H1 (cell line): Measurements from ENCODE around the gene CHPF2.

Experiments
- EGR1 ChIP-seq: IDR thresholded peaks from 2 replicates; pipeline ENCODE4 v1.6.1; 2011; ENCODE audit warnings: low read depth, low read length, borderline replicate concordance
- GABPA ChIP-seq: IDR thresholded peaks from 2 replicates; pipeline ENCODE4 v1.6.1; 2011; ENCODE audit warnings: mild to moderate bottlenecking, low read length, moderate library complexity, borderline replicate concordance; ENCODE audit not compliant: insufficient read depth
- JUN ChIP-seq: IDR thresholded peaks from 2 replicates; pipeline ENCODE4 v1.6.1; 2011; ENCODE audit warnings: low read depth, mild to moderate bottlenecking, improper control_type of control experiment, low read length
- JUND ChIP-seq: IDR thresholded peaks from 2 replicates; pipeline ENCODE4 v1.6.1; 2011; ENCODE audit warnings: mild to moderate bottlenecking, improper control_type of control experiment, low read length
- SAP30 ChIP-seq: fragments of 300-600 bp; sonication (generic); IDR thresholded peaks from 2 replicates; pipeline ENCODE4 v1.7.1; 2012; ENCODE audit warnings: low read length, moderate library complexity, mild to moderate bottlenecking, inconsistent platforms; ENCODE audit not compliant: insufficient read depth, insufficient replicate concordance
- SUZ12 ChIP-seq: fragments of 200-600 bp; sonication (generic); IDR thresholded peaks from 2 replicates; pipeline ENCODE4 v1.6.1; 2012; ENCODE audit warnings: mild to moderate bottlenecking, inconsistent platforms, low read length, moderate library complexity, mixed read lengths
- TF ChIP-seq, protein P1 (sequence below), 3 experiments: IDR thresholded peaks; 1 replicate in 2 of 3; 2 replicates in 1 of 3; pipeline versions ENCODE4 v1.5.1 to v1.6.1; 2011; ENCODE audit warnings: low read length in 3 of 3, mild to moderate bottlenecking in 3 of 3, inconsistent platforms in 2 of 3, low read depth in 1 of 3, moderate library complexity in 1 of 3; ENCODE audit not compliant: insufficient read depth in 1 of 3; ENCODE audit errors: control extremely low read depth in 1 of 3
- TF ChIP-seq, protein P2 (sequence below): IDR thresholded peaks from 2 replicates; pipeline ENCODE4 v1.6.1; 2011; ENCODE audit warnings: low read depth, mild to moderate bottlenecking, low read length; ENCODE audit not compliant: insufficient read depth

DNA sequence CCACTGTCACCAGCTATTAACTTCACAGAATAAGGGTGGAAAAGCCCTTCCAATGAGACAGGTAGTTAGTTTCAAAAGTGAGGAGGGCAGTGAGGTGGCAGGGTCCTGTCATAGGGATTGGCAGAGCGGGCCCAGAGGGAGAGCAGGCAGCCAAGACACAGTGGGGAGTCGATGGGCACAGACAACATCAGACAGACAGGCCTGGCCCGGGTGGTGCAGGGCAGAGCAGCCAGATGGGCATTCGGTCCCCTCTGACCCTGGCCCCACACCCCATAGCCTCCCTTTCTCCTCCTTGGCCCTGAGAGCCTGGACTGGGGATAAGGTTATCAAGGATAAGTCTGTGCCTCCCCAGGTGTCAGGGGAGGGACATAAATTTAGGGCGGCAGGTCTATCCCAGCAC is 47.6 kb downstream of the CHPF2 start:
- TF ChIP-seq JUND, result no peak
- no peak for TF ChIP-seq SUZ12
- TF ChIP-seq JUN, result no peak
- TF ChIP-seq, protein P1, sequence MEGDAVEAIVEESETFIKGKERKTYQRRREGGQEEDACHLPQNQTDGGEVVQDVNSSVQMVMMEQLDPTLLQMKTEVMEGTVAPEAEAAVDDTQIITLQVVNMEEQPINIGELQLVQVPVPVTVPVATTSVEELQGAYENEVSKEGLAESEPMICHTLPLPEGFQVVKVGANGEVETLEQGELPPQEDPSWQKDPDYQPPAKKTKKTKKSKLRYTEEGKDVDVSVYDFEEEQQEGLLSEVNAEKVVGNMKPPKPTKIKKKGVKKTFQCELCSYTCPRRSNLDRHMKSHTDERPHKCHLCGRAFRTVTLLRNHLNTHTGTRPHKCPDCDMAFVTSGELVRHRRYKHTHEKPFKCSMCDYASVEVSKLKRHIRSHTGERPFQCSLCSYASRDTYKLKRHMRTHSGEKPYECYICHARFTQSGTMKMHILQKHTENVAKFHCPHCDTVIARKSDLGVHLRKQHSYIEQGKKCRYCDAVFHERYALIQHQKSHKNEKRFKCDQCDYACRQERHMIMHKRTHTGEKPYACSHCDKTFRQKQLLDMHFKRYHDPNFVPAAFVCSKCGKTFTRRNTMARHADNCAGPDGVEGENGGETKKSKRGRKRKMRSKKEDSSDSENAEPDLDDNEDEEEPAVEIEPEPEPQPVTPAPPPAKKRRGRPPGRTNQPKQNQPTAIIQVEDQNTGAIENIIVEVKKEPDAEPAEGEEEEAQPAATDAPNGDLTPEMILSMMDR (IDR thresholded peaks at IDR 0.05; ENCODE audit: control extremely low read depth in 1 of 3, insufficient read depth in 1 of 3, low read depth in 1 of 3, low read length in 3 of 3), result no peak
- TF ChIP-seq SAP30, result no peak
- TF ChIP-seq GABPA, result no peak
- TF ChIP-seq, protein P2, sequence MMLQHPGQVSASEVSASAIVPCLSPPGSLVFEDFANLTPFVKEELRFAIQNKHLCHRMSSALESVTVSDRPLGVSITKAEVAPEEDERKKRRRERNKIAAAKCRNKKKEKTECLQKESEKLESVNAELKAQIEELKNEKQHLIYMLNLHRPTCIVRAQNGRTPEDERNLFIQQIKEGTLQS, result no peak
- TF ChIP-seq EGR1, result no peak
